ENCODE data around the gene APP. TPM values are rescaled to one million over a fixed set of nuclear protein-coding genes. Genes with fewer than 3 reads are reported as not detected.

The APP gene
- polyA plus RNA-seq, 1 experiment: 964 TPM

DNA sequence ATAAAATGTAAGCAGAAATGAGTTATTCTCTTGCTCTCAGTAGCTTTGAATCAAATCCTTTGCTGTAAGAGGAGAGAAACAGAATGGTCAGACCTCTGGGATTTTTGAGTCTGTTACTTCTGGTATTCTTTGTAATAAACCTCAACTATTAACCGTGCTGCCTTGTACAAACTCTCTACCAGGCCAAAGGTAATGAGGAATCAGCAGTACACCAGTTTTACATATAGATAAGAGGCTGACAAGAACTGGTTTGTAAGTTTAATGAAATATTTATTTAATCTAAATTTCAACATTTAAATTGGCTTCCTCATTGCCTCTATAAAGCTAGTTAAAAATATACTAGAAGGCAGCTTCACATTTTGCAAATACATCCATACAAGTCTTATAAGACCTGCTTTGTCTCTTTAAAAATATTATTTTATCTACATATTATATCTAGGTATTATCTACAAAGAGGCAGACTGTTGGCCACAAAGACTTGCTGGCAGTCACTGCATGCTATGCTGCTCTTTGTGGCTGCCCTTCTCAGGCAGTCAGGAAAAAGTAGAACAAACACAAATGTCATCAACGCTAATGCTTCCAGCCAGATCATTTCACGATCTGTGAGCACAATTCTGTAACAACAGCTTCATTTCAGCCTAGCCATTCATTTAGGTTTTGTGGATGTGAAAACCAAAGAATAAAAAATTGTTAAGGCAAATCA is 262.8 kb downstream of the APP start:
- Histone ChIP-seq H3K27me3 (ENCODE audit: control insufficient read depth, insufficient read depth, low read length) (no peaks in the 10 kb centered on the region), H3K36me3 (ENCODE audit: control insufficient read depth, insufficient read depth, low read length) (peaks cover 3% of the 10 kb centered on the region), H3K4me3 (ENCODE audit: low read depth, low read length) (no peak overlapping the region)
- no peak for DNase-seq (ENCODE audit: low read depth)
- CTCF ChIA-PET: interaction anchor here (2.3 kb wide), 1 partner anchor 11 kb away, joined by 6 read pairs; no protein-coding TSS in a partner anchor
- POLR2A ChIA-PET: no interaction called here
- TF ChIP-seq, protein P1, sequence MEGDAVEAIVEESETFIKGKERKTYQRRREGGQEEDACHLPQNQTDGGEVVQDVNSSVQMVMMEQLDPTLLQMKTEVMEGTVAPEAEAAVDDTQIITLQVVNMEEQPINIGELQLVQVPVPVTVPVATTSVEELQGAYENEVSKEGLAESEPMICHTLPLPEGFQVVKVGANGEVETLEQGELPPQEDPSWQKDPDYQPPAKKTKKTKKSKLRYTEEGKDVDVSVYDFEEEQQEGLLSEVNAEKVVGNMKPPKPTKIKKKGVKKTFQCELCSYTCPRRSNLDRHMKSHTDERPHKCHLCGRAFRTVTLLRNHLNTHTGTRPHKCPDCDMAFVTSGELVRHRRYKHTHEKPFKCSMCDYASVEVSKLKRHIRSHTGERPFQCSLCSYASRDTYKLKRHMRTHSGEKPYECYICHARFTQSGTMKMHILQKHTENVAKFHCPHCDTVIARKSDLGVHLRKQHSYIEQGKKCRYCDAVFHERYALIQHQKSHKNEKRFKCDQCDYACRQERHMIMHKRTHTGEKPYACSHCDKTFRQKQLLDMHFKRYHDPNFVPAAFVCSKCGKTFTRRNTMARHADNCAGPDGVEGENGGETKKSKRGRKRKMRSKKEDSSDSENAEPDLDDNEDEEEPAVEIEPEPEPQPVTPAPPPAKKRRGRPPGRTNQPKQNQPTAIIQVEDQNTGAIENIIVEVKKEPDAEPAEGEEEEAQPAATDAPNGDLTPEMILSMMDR (IDR thresholded peaks at IDR 0.05; ENCODE audit: insufficient read depth, low read depth, low read length): no peak

DNA sequence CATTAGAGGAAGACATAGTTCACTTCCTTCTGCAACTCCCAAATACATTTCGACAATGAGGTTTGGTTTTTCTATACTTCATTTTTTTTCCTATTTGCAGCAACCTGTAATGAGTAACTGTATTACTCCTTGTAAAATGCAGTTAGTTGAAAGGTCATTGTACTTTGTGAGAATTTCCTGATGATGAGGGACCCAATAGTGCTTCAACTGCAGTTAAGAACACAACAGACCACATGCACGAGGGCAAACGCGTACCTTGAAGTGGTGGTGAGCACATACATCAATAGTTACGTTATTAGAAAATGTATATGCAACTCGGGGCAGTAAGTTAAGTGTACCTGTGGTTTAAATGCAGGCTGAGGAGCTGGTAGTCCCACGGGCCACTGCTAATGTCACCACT is 264.0 kb downstream of the APP start:
- H3K4me3 ChIP-seq (ENCODE audit: low read depth, low read length): no peak overlapping the region
- no peaks in the 10 kb centered on the region for H3K27me3 ChIP-seq (ENCODE audit: control insufficient read depth, insufficient read depth, low read length)
- H3K36me3 ChIP-seq (ENCODE audit: control insufficient read depth, insufficient read depth, low read length): peaks cover 3% of the 10 kb centered on the region
- ChIA-PET POLR2A (no interaction called here), CTCF (interaction anchor here (1.1 kb wide), 1 partner anchor 11 kb away, joined by 3 read pairs; no protein-coding TSS in a partner anchor)
- no peak for DNase-seq (ENCODE audit: low read depth)
- TF ChIP-seq, protein P1 (IDR thresholded peaks at IDR 0.05; ENCODE audit: insufficient read depth, low read depth, low read length): no peak

DNA sequence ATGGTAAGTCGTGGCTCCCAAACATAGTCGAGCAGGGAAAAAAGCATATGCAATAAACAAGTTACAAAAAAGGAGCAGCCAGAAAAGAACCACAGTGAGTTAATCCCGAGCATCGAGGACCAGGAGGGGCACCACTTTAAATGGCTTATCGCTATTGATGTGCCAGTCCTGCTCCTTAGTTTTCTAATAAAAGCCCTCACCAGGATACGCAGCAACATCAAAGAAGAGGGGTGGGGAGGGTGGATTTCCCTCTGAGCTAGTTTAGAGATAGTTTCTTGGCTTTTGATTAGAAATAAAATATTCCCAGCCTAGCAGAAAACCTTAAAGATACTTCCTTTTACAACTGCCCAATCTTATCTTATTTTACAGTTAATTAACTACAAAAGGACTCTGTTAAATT is 265.4 kb downstream of the APP start:
- H3K27me3 ChIP-seq (ENCODE audit: control insufficient read depth, insufficient read depth, low read length): no peaks in the 10 kb centered on the region
- ChIA-PET POLR2A (no interaction called here), CTCF (interaction anchor here (0.7 to 1.5 kb wide), 3 partner anchors 10 to 266 kb away, joined by 3 to 4 read pairs (median 3); no protein-coding TSS in a partner anchor)
- peaks cover 3% of the 10 kb centered on the region for H3K36me3 ChIP-seq (ENCODE audit: control insufficient read depth, insufficient read depth, low read length)
- TF ChIP-seq, protein P1 (IDR thresholded peaks at IDR 0.05; ENCODE audit: insufficient read depth, low read depth, low read length): no peak
- no peak for DNase-seq (ENCODE audit: low read depth)
- H3K4me3 ChIP-seq (ENCODE audit: low read depth, low read length): no peak overlapping the region

DNA sequence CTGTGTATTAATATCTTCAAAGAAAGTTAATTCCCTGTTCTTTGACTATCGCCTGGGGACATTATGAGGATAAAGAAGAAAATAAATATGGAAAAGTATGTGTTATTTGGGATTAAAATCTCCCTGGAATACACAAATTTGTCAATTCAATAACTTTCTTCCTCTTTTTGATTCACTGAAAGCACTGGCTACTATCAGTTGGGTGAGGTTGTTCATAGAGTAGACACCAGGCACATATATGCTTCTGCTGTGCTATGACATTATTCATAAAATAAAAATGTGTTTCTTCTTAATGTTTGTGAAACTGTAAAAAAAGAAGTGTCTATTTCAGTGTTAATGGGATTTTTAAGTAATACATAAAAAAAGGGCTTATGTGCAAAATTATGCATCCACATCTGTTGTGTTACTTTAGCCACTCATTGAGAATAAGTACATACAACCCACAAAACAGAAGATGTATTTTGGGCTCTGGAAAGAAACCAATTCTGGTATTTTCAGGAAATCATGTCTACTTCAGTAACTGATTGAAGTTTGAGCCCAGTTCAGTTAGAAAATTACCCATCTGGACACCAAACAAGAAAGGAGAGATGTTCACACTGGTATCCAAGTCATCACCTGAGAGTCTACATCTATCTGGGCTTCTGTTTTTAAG is 266.4 kb downstream of the APP start:
- TF ChIP-seq, protein P1 (IDR thresholded peaks at IDR 0.05; ENCODE audit: insufficient read depth, low read depth, low read length): no peak
- Histone ChIP-seq H3K27me3 (ENCODE audit: control insufficient read depth, insufficient read depth, low read length) (no peaks in the 10 kb centered on the region), H3K4me3 (ENCODE audit: low read depth, low read length) (no peak overlapping the region), H3K36me3 (ENCODE audit: control insufficient read depth, insufficient read depth, low read length) (peaks cover 3% of the 10 kb centered on the region)
- CTCF ChIA-PET: interaction anchor here (0.7 to 1.5 kb wide), 2 partner anchors 29 to 267 kb away, joined by 3 to 4 read pairs; no protein-coding TSS in a partner anchor
- POLR2A ChIA-PET: no interaction called here
- DNase-seq (ENCODE audit: low read depth): no peak

DNA sequence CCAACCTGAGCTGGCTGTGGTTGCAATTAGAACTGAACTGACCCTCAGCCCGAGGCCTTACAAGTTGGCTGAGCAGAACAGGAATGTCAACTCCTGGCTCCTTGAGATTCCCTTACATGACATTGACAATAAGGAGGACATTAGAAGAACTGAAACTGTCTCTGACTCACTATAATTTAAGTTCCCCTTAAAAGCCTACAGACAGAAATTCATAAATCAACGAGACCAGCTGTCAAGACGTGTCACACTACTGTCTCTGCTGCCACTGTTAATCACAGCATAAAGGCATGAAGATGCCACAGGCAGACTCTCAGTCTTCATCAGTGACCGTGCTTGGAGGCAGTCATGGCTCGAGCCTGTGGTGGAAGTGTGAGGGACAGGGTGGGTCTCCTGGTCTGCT is 267.0 kb downstream of the APP start:
- TF ChIP-seq, protein P1 (IDR thresholded peaks at IDR 0.05; ENCODE audit: insufficient read depth, low read depth, low read length): no peak
- Histone ChIP-seq H3K27me3 (ENCODE audit: control insufficient read depth, insufficient read depth, low read length) (no peaks in the 10 kb centered on the region), H3K36me3 (ENCODE audit: control insufficient read depth, insufficient read depth, low read length) (peaks cover 3% of the 10 kb centered on the region), H3K4me3 (ENCODE audit: low read depth, low read length) (no peak overlapping the region)
- POLR2A ChIA-PET: no interaction called here
- CTCF ChIA-PET: interaction anchor here (1.5 kb wide), 1 partner anchor 268 kb away, joined by 3 read pairs; no protein-coding TSS in a partner anchor
- DNase-seq (ENCODE audit: low read depth): no peak

All from BJ (cell line).